Right hindlimb (tissue), 1 donor: ENCODE data around the gene ETDB.
"Not testable (repeated sequence)": the region's sequence is repeated elsewhere in the genome, so short reads cannot be mapped to it uniquely, and the experiment has no call there.

Experiments used
- DNase-seq: peaks from one replicate; pipeline ENCODE4 v3.0.0-alpha.2; 2018

Gene ETDB

DNA sequence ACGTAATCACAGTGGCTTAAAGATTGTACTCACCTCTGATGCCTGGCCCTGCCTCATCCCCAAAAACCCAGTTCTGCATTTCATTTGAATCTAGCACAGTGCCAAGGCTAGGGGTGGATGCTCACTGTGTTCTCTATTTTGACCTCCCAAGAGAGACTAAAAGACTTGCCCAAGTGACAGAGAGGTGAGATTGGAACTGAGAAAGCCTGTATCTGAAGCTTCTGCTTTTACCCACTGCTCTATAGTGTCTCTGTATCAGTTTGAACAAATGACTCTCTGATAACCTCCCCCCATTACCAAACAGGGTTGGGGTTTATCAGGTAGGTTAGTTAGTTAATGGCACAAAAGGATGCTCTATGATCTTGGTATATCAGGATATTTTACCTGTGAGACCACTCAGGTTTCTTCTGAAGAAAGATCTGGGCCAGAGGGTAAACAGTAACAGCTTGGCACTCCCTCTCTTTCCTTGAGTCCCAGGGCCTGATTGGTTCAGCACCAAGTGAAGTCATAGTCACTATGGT, at the start of gene ETDB:
ETDB (minus strand) TSS at position 471 of the 521 bp plus-strand sequence. CDS start 1,265 bp downstream, outside the sequence.
- DNase-seq = not testable (repeated sequence)

DNA sequence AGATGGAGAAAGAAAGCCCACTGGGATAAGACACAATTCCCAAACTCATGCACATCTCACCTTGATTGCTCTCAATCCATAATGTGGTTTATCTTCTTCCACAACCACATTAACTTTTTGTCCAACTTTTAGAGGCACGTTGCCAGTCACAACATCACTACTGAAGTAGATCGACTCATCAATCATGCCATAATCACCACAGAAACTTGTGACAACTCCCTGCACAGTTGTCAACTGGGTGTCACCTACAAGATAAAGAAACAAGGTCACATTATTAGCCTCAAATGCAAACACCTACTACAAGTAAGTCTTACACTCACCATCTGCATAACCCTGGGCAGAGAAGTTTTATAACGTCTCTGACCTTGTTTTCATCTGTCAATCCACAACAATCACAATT, 49.2 kb upstream of the ETDB start:
- DNase-seq = not testable (repeated sequence)

DNA sequence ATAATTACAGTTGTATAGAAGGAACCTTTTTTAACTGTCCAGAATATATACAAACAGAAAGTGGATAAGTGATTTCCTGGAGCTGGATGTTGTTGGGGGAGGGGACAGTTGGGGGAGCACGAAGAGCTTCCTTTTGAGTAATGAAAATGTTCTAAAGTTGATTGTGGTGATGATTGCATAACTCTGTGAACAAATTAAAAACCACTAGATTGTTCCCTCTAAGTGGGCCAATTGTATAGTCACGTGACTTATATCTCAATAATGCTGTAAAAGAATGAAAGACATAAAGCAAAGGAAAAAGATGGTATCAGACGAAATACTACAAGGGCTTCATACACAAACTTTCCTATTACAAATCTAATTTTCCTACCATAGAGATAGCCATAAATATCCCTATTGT, 48.2 kb upstream of the ETDB start:
- no peak for DNase-seq

DNA sequence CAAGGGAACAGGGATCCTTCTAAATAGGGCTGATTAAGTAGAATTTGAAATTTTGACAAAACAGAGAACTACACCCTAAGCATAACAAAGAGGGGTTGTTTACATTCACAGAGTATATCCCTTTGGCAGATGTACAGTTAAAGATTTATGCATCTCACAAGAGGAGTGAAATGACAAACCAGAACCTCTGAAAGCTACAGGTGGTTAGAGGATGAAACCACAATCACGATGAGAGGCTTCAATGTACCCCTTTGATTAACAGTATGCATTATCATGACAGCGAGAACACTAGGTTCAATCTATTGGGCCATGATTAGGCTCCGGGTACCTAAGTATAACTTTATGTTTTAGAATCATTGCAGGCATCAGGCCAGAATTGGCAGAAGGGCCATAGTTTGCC, 34.4 kb upstream of the ETDB start:
- DNase-seq = not testable (repeated sequence)

DNA sequence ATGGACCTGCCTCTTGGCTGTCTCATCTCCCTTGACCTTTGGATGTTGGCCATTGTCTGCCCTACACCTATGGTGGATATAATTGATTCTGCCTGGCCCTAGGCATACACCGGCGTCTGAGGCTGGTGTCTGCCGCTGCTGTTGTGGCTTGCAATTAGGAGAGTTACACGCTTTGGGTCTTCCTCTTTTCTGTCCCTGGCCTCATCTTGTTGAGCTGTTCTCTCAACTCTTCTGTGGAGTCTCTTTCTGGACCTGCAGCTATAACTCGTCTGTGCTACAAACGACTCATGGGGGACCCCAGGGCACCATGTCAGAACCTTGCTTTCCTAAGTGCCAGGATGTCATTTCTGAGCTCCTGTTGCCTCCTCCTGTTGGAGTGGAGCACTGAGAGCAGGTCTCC, 5.8 kb upstream of the ETDB start:
- not testable (repeated sequence) for DNase-seq

DNA sequence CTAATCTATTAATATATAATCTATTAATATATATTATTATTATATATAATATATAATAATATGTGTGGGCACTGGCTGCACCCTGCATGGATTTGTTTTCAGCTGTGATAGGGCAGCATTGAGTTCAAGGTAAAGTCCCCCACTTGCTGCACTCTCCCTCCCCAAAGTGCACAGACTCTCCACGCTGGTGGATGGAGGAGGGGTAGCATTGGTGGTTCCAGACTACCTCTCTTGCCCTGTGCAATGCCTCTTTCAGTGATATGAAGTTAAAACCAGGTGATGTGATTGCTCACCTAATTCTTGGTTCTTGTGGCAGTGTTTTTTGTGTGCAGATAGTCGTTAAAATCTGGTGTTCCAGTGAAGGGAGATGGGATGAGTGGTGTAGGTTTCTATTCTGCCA, 4.3 kb downstream of the ETDB start:
- DNase-seq = not testable (repeated sequence)

DNA sequence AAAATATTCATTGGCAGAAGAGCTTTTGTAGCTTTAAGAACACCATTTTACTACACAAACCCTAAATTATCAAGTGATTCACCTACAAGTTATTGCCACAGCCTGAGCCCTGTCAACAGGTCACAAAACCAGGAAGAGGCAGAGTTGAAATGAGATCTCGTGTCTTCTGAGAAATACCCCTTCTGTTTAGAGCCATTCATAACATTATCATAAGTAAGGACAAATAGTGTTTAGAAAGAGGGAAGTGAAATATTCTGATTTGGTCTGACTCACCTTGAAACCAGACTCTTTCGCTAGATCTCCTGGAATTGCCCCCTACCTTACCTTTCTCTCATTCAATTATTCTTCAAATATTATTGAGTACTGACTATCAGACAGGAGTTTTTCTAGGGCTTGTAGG, 5.9 kb downstream of the ETDB start:
- DNase-seq = no peak

DNA sequence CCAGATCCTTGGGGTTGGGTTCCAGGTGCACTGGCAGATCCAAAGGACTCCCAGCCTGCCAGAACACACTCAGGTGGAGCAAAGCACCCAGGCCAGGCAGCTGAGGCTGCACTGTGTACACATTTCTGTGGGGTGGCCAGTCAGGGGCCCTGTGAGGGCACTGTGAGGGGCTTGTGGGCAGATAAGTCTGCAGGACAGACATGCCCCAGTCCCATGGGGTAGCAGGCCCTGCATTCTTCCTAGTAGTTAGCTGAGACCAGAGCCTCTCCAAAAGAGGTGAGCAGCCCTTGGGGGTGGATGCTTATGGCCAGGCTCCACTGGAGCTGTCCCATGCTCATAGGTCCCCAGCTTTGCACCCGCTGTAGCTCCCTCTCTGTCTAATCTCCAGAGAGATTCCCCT, 7.6 kb downstream of the ETDB start:
- no peak for DNase-seq

DNA sequence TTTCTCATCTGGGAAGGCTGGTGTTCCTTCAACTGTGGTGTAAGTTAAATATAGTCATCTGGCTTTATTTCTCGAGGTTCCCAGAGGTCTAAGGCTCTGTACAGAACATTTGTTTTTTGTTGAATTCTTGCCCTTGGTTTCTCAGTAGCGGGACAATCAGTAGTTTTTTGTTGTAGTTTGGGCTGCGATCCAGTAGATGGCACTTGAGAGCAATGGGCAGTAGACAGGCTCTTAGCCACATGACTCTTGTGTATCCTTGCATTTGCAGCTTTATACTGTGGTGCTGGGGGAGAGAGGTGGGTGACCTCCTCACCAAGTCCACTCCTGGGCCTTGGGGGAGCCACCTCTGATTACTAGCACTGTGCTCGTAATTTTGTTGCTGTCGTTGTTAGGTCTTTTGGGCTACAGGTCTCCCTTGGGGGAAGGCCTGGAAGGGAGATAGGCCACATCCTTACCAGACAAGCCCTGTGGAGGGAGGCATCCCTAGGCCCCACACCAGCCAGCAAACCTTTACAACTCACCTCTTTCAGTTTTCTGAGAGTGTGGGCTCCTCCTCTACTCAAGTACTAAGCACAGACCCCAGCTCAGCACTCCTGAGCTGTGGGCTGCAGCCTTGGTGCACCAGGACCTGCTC, 8.1 kb downstream of the ETDB start:
- DNase-seq = no peak

DNA sequence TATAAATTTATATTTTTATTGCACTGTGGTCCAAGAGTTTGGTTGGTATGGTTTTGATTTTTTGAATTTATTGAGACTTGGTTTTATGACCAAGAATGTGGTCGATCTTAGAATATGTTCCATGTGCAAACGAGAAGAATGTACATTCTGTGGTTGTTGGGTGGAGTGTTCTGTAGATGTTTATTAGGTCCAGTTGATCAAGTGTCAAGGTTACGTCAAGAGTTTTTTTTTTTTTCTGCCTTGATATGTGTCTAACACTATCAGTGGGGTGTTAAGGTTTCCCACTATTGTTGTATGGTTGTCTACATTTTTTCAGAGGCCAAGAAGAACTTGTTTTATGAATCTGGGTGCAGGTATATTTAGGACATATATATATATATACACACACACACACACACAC, 10.8 kb downstream of the ETDB start:
- DNase-seq = no peak

DNA sequence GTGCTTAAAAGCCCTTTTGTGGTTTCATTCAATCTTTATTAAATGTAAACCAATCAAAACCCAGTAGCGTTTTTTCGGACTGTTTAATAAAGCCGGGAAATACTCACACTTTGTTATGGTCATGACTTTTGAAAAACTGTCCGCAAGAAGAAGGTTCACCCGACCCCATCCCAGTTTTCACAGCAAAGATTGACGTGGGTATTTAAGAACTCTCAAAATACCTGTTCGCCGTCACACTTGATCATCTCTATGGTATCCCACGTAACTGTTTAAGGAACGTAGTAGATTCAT, 20.9 kb downstream of the ETDB start:
- no peak for DNase-seq

DNA sequence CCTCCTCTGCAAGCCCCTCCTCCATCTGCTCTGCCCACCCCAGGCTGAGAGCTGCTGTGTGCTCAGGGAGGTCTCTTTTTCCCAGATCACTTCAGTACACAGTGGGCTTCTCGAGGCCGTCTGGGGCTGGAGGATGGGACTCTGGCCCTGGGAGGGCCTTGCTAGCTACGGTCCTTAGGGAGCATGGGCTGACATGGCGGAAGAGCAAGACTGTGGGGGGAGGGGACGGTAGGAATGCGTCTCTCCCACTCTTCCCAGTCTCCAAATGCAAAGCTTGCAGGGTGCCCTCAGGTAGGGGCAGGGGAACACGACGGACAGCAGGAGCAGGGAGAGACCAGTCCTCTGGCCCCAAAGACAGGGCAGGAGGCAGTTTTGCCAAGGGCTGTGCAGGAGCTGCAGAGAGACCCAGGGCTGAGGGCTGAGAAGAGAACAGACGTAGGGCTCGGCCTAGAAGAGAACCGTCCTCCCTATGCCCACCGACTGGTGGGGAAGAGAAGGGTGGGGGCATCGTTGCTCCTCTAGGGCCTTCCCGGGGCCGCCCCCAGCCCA, 23.1 kb downstream of the ETDB start:
- not testable (repeated sequence) for DNase-seq

DNA sequence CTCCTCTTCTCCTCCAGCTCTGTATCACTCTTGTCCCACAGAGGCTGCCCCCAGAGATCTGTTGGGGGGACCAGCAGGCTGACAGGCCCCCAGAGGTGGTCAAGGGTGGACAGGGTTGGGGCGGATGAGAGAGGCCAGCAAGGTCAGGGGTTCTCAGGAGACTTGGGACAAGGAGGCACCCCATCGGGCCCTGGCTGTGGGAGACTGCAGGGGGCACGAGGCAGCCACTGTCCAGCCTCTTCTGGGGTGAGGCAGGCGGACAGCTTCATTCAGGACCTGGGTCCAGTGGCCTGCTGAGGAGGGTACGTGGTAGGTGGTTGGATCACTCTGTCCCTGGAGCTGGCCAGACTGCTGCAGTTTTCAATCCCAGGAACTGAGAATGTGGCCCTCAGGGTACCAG, 24.6 kb downstream of the ETDB start:
- DNase-seq = no peak

DNA sequence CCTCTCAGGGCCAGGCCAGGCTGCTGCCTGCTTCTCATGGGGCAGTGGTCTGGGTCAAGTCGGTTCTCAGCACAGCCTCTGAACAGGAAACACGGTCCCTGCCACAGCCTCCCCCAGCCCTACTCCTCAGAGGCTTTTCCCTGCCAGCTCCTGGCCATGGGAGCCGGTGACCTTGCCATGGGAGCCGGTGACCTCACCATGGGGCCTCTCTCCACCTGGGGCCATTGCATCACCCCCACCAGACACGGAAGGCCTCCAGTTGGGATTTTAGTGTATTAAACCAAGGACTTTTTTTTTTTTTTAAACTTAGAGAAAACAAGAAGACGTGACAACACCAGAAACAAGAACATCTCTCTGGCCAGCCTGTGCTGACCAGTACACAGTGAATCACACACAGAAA, 25.6 kb downstream of the ETDB start:
- DNase-seq = no peak

DNA sequence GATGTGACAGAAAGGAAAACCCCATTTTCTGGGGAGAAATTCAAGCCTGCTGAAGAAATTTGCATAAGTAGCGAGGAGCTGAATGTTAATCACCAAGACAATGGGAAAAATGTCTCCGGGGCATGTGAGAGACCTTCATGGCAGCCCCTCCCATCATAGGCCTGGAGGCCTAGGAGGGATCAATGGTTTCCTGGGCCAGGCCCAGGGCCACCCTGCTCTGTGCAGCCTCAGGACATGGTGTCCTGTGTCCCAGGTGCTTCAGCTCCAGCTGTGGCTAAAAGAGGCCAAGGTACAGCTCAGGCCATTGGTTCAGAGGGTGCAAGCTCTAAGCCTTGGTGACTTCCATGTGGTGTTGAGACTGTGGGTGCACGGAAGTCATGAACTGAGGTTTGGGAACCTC, 31.2 kb downstream of the ETDB start:
- no peak for DNase-seq

DNA sequence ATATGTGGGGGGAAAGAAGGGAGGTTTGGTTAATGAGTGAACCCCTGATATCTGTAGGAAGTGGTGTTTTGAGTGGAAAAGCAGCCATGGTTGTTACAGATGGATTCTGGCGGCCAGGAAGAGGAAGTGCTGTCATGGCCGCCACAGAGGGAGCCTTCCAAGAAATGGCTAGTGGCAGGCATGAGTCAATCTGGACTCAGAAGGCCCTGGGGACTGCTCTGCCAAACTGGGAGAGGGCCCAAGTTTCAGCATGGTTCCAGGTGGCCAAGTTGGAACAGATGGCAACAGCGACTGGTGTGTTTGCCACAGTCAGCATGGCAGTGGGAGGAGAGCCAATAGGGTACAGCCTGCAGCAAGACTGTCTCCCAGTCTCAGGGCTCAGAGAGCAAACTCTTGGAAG, 32.5 kb downstream of the ETDB start:
- DNase-seq = no peak

DNA sequence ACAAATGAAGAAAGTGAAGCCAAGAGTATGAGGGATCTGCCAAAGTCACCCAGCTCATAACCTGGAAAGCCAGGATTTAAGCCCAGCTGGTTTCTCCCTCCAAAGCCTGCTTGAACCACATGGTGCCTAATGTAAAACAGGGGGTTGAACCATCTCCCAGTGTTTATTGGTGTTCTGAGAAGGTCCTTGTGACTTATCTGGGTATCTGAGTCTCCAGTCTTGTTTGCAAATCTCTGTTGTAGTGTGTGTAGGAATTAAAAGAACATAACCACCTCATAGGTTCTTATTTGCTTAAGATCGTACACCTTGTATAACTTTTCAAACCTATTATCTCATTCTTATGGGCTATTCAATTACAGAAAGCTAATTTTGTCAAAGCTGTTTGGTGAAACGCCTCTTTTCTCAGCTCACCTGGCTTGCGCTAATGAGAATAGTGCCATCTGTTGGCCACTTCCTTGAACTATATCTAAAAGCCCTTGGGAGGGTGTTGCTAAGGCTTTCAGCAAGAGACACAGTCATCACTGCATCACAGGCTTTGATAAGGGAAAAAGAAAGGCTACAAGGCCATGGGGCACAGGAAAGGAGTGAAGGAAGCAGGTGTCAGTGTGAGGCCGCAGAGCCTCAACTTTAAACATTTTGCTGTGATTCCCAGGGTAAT, 34.0 kb downstream of the ETDB start:
- DNase-seq = no peak

DNA sequence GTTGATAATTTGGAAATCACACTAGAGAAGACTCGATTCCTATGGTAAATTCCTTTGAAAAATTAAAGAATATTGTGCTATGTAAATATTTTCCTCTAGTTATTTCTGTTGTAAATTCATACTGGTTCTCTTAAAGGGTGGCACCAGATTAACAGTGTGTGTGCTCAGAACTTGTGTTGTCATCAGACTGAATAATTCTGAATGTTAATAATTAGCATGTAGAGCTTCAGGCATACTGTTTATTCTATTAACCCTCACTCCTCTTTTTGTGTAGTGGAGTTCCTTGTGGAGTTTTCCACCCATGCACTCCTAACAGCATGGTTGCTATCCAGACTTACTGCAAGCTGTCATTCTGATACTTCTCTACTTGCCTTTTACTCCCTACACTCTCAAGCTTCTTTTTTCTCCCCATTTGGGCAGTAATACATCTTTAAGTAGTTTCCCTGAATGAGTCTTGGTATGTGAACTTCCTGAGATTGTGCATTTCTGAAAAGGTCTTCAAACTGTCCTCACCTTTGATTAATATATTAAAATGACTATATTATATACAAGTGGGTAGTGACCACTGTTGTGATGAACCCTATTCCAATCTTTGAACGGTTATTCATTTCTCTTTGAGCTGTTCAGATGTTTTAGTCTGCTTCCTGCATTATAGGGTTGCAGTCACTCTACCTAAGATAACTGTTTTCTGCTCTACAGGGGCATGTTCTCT, 38.5 kb downstream of the ETDB start:
- DNase-seq = no peak
